Neural progenitor cell (in vitro differentiated cells): Measurements from ENCODE around the gene SLC35E4. TPM values are rescaled to one million over a fixed set of nuclear protein-coding genes. Genes with fewer than 3 reads are reported as not detected.

Experiments used
- DNase-seq: peaks from one replicate; pipeline ENCODE4 v3.0.0-alpha.2; 2016; ENCODE audit warnings: low spot score
- H2AFZ ChIP-seq: fragments of 200-600 bp; sonication (generic); replicated peaks from 2 replicates; pipeline ENCODE4 v1.6.1; 2016; ENCODE audit warnings: antibody characterized with exemption
- H3F3A ChIP-seq: fragments of 200-600 bp; sonication (generic); 2 replicates; pipeline ENCODE4 v1.6.1; 2016; ENCODE audit warnings: antibody characterized with exemption, low read depth
- H3K27ac ChIP-seq: fragments of 200-600 bp; sonication (generic); 2 replicates; pipeline ENCODE4 v1.5.1; 2016; ENCODE audit warnings: mild to moderate bottlenecking
- H3K27me3 ChIP-seq: fragments of 200-600 bp; sonication (generic); 2 replicates; pipeline ENCODE4 v1.6.1; 2016; ENCODE audit warnings: mild to moderate bottlenecking, moderate library complexity
- H3K36me3 ChIP-seq: fragments of 200-600 bp; sonication (generic); 2 replicates; pipeline ENCODE4 v1.5.1; 2016
- H3K4me1 ChIP-seq: fragments of 200-600 bp; sonication (generic); 2 replicates; pipeline ENCODE4 v1.6.1; 2016; ENCODE audit warnings: mixed run types
- H3K4me2 ChIP-seq: fragments of 200-600 bp; sonication (generic); 2 replicates; pipeline ENCODE4 v1.6.1; 2016
- H3K4me3 ChIP-seq: fragments of 200-600 bp; sonication (generic); 2 replicates; pipeline ENCODE4 v1.5.1; 2016
- H3K79me2 ChIP-seq: fragments of 200-600 bp; sonication (generic); 2 replicates; pipeline ENCODE4 v1.6.1; 2016; ENCODE audit warnings: low read depth
- H3K9ac ChIP-seq: fragments of 200-600 bp; sonication (generic); 2 replicates; pipeline ENCODE4 v1.6.1; 2016
- H3K9me3 ChIP-seq: fragments of 200-600 bp; sonication (generic); 2 replicates; pipeline ENCODE4 v1.5.1; 2016; ENCODE audit warnings: low read depth
- H4K20me1 ChIP-seq: fragments of 200-600 bp; sonication (generic); 2 replicates; pipeline ENCODE4 v1.6.1; 2016; ENCODE audit warnings: low read depth
- H3K27ac Mint-ChIP-seq: 3 replicates; pipeline ENCODE4 v1.8.0; 2021; ENCODE audit warnings: mixed read lengths
- H3K27me3 Mint-ChIP-seq: 2 replicates; pipeline ENCODE4 v1.8.0; 2022; ENCODE audit warnings: low read depth, mild to moderate bottlenecking, inconsistent platforms, moderate library complexity, mixed read lengths; ENCODE audit not compliant: insufficient read depth
- H3K36me3 Mint-ChIP-seq: 3 replicates; pipeline ENCODE4 v1.8.0; 2021; ENCODE audit warnings: mixed read lengths
- H3K4me1 Mint-ChIP-seq: 3 replicates; pipeline ENCODE4 v1.8.0; 2021; ENCODE audit warnings: mixed read lengths
- H3K4me3 Mint-ChIP-seq: 3 replicates; pipeline ENCODE4 v1.8.0; 2021; ENCODE audit warnings: mild to moderate bottlenecking, moderate library complexity, mixed read lengths
- H3K9me3 Mint-ChIP-seq: 3 replicates; pipeline ENCODE4 v1.8.0; 2020; ENCODE audit warnings: mixed read lengths
- EZH2 ChIP-seq: fragments of 200-600 bp; sonication (generic); IDR thresholded peaks from 2 replicates; pipeline ENCODE4 v1.6.1; 2017; ENCODE audit warnings: antibody characterized with exemption, mild to moderate bottlenecking, moderate library complexity
- EZH2phosphoT487 ChIP-seq: fragments of 200-600 bp; sonication (generic); IDR thresholded peaks from 2 replicates; pipeline ENCODE4 v1.6.1; 2017; ENCODE audit warnings: antibody characterized with exemption
- total RNA-seq: library from RNA; depleted of rRNA; stranded (reverse); fragments of >200 nt; gene quantifications from 2 replicates; pipeline ENCODE4 v1.2.3, GENCODE V29; 2015; ENCODE audit warnings: low replicate concordance
- TF ChIP-seq, protein P1 (sequence below): fragments of 200-600 bp; sonication (generic); IDR thresholded peaks from 2 replicates; pipeline ENCODE4 v1.5.1; 2017; ENCODE audit warnings: antibody characterized with exemption, mild to moderate bottlenecking

SLC35E4 gene
- total RNA-seq, 1 donor from 2014 or later = 0.36 TPM

DNA sequence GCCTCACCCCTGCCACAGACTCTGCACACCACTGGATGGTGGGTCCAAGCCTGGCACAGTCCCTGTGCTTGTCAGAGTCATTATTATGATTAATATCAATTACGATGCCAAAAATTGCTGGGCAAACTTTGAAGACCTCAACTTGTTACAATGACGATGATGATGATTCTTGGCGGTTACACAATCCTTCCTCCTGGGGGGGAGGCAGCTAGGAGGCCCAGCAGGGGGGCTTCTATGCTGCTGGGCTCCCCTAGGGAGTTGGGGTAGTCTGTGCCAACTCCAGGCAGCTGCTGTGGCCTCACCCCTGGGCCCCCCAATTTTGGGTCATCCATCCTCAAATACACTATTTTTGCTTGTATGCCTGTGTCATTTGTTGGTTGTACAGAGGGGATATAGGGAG lies 12.0 kb downstream of the SLC35E4 start:
- no peaks in the 10 kb centered on the region for H4K20me1 ChIP-seq
- no peak overlapping the region for H3K27ac ChIP-seq
- H3K4me3 ChIP-seq = no peak overlapping the region
- H2AFZ ChIP-seq = no peak overlapping the region
- DNase-seq = no peak
- H3K27ac Mint-ChIP-seq = no peak overlapping the region
- H3K9me3 Mint-ChIP-seq = peaks cover 5% of the 10 kb centered on the region
- TF ChIP-seq, protein P1, sequence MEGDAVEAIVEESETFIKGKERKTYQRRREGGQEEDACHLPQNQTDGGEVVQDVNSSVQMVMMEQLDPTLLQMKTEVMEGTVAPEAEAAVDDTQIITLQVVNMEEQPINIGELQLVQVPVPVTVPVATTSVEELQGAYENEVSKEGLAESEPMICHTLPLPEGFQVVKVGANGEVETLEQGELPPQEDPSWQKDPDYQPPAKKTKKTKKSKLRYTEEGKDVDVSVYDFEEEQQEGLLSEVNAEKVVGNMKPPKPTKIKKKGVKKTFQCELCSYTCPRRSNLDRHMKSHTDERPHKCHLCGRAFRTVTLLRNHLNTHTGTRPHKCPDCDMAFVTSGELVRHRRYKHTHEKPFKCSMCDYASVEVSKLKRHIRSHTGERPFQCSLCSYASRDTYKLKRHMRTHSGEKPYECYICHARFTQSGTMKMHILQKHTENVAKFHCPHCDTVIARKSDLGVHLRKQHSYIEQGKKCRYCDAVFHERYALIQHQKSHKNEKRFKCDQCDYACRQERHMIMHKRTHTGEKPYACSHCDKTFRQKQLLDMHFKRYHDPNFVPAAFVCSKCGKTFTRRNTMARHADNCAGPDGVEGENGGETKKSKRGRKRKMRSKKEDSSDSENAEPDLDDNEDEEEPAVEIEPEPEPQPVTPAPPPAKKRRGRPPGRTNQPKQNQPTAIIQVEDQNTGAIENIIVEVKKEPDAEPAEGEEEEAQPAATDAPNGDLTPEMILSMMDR = no peak
- TF ChIP-seq EZH2 (no peak), EZH2phosphoT487 (no peak)
- H3K79me2 ChIP-seq = no peaks in the 10 kb centered on the region
- H3K4me1 ChIP-seq = peaks cover 6% of the 10 kb centered on the region
- no peaks in the 10 kb centered on the region for H3K9me3 ChIP-seq
- H3K36me3 Mint-ChIP-seq = no peaks in the 10 kb centered on the region
- H3K27me3 Mint-ChIP-seq = peaks cover 5% of the 10 kb centered on the region
- H3K4me3 Mint-ChIP-seq = no peak overlapping the region
- H3K27me3 ChIP-seq = no peaks in the 10 kb centered on the region
- no peak overlapping the region for H3K4me2 ChIP-seq
- no peaks in the 10 kb centered on the region for H3F3A ChIP-seq
- H3K4me1 Mint-ChIP-seq = peaks cover 16% of the 10 kb centered on the region
- H3K9ac ChIP-seq = no peak overlapping the region
- H3K36me3 ChIP-seq = no peaks in the 10 kb centered on the region

DNA sequence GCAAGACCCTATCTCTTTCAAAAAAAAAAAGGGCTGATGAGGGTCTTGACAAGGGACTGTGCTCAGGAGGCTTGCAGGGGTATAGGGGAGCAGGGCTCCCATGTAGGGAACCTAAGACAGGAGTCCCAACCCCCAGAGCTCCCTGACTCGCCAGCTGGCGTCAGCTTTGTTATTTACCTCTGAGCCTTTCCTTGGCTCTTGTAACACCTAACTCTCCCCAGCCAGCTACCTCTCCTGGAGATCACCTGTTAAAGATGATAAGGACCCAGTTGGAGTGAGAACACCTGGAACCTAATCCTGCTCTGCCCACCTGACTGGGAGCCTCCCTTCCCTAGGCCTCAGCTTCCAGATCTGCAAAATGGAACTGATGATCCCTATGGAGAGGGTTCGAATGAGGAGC lies 13.2 kb downstream of the SLC35E4 start:
- H3K4me2 ChIP-seq = no peak overlapping the region
- TF ChIP-seq, protein P1 = no peak
- no peak for TF ChIP-seq EZH2
- no peak overlapping the region for H3K4me3 Mint-ChIP-seq
- H4K20me1 ChIP-seq = no peaks in the 10 kb centered on the region
- no peaks in the 10 kb centered on the region for H3K36me3 Mint-ChIP-seq
- H3K27me3 ChIP-seq = no peaks in the 10 kb centered on the region
- H3K9me3 ChIP-seq = no peaks in the 10 kb centered on the region
- no peaks in the 10 kb centered on the region for H3K36me3 ChIP-seq
- peak overlapping the region; percentile 33 for H3K27ac Mint-ChIP-seq
- no peak overlapping the region for H3K4me3 ChIP-seq
- peaks cover 15% of the 10 kb centered on the region for H3K4me1 Mint-ChIP-seq
- H3K4me1 ChIP-seq = peaks cover 9% of the 10 kb centered on the region
- no peak for DNase-seq
- H3F3A ChIP-seq = no peaks in the 10 kb centered on the region
- H3K27me3 Mint-ChIP-seq = peaks cover 3% of the 10 kb centered on the region
- H3K79me2 ChIP-seq = no peaks in the 10 kb centered on the region
- H3K27ac ChIP-seq = no peak overlapping the region
- peaks cover 8% of the 10 kb centered on the region for H3K9me3 Mint-ChIP-seq
- H3K9ac ChIP-seq = no peak overlapping the region
- H2AFZ ChIP-seq = no peak overlapping the region

DNA sequence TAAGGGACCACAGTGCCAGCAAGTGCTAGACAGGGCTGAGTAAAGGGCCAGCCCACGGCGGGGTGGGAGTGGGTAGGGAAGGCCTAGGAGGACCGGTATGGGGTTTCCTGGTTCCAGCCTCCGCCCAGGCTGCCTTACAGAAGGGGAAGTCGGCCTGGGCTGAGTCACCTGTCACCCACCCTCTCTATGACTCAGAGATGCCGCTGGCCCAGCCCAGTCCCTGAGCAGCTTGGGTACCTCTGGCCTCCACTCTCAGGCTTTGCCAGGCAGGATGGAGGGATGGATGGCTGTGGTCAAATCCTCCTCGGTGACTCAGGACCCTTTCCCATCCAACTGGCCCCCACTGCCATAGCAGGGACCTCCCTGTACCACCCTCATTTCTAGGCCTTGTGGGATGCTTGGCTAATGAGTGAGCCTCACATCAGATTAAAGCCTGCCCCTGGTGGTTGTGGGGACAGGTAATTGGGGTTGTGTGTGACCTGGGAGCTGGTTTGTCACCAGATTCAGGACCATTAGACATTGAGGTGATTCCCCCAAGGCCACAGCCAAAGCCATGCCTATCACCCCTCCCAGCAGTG lies 13.9 kb downstream of the SLC35E4 start:
- peaks cover 3% of the 10 kb centered on the region for H3K27me3 Mint-ChIP-seq
- H2AFZ ChIP-seq = no peak overlapping the region
- peaks cover 8% of the 10 kb centered on the region for H3K9me3 Mint-ChIP-seq
- no peak overlapping the region for H3K4me3 Mint-ChIP-seq
- H4K20me1 ChIP-seq = no peaks in the 10 kb centered on the region
- H3K36me3 ChIP-seq = no peaks in the 10 kb centered on the region
- no peak overlapping the region for H3K4me2 ChIP-seq
- no peaks in the 10 kb centered on the region for H3K79me2 ChIP-seq
- H3K4me1 Mint-ChIP-seq = peaks cover 15% of the 10 kb centered on the region
- H3K4me3 ChIP-seq = no peak overlapping the region
- no peaks in the 10 kb centered on the region for H3K27me3 ChIP-seq
- TF ChIP-seq, protein P1 = no peak
- TF ChIP-seq EZH2phosphoT487 (no peak), EZH2 (no peak)
- H3K27ac Mint-ChIP-seq = no peak overlapping the region
- no peak overlapping the region for H3K9ac ChIP-seq
- DNase-seq = no peak
- H3K4me1 ChIP-seq = peaks cover 9% of the 10 kb centered on the region
- no peak overlapping the region for H3K27ac ChIP-seq
- no peaks in the 10 kb centered on the region for H3K9me3 ChIP-seq
- peaks cover 2% of the 10 kb centered on the region for H3K36me3 Mint-ChIP-seq
- no peaks in the 10 kb centered on the region for H3F3A ChIP-seq
